Stimulated activated naive CD4-positive, alpha-beta T cell treated with Interleukin-2 at 50 U/mL for 16 hours (primary cell): Measurements from ENCODE around the gene DSG2.

Source experiments
- DNase-seq: peaks from one replicate; lab custom pipeline; 2025; lab: John Stamatoyannopoulos, UW

Gene DSG2

GRCh38 chr18:31590570-31590969 is 92.6 kb downstream of the DSG2 start:
- no peak for DNase-seq

- DNase-seq, result no peak
Observed at GRCh38 chr18:31591113-31591512, 93.1 kb downstream of the DSG2 start.

- DNase-seq, result no peak
Observed at GRCh38 chr18:31591628-31592027, 93.7 kb downstream of the DSG2 start, which contains the start of gene TTR. TTR (plus strand) TSS chr18:31591877; CDS start chr18:31591903, 26 bp downstream.

- no peak for DNase-seq
Observed at GRCh38 chr18:31592506-31593157, 94.7 kb downstream of the DSG2 start.

- no peak for DNase-seq
Observed at GRCh38 chr18:31595121-31595771, 97.3 kb downstream of the DSG2 start.

GRCh38 chr18:31596081-31596872 is 98.3 kb downstream of the DSG2 start:
- no peak for DNase-seq

- DNase-seq, result no peak
Observed at GRCh38 chr18:31598021-31598805, 100.2 kb downstream of the DSG2 start.
